Heart left ventricle (tissue), 16 donors: ENCODE data around the gene TSNAX. TPM values are rescaled to one million over a fixed set of nuclear protein-coding genes. Genes with fewer than 3 reads are reported as not detected.

Source experiments
- ATAC-seq, 4 donors: fragments of 200-7000 bp; cut with Tn5 transposase; one replicate each; pipeline ENCODE4 v1.9.1; 2020 to 2022; ENCODE audit warnings: moderate library complexity in 4 of 4, mild to moderate bottlenecking in 3 of 4, moderate number of reproducible peaks in 1 of 4
- DNase-seq, 5 donors: peaks; one replicate each; pipeline ENCODE4 v3.0.0-alpha.2; 2020
- H3K27ac ChIP-seq, 12 donors: fragments of 200-600 bp; sonication (generic) in 4 of 12; one replicate each; pipeline versions ENCODE4 v1.5.0 to v1.8.0; 2016 to 2022; ENCODE audit warnings: mild to moderate bottlenecking in 2 of 12
- H3K27me3 ChIP-seq, 9 donors: fragments of 200-600 bp; sonication (generic) in 2 of 9; one replicate each; pipeline versions ENCODE4 v1.5.1 to v1.8.0; 2016 to 2022; ENCODE audit warnings: mild to moderate bottlenecking in 3 of 9
- H3K36me3 ChIP-seq, 9 donors: fragments of 200-600 bp; sonication (generic) in 2 of 9; one replicate each; pipeline versions ENCODE4 v1.5.0 to v1.8.0; 2018 to 2022; ENCODE audit warnings: mild to moderate bottlenecking in 2 of 9
- H3K4me1 ChIP-seq, 12 donors: fragments of 200-600 bp; sonication (generic) in 4 of 12; one replicate each; pipeline versions ENCODE4 v1.5.0 to v1.8.0; 2016 to 2022; ENCODE audit warnings: mild to moderate bottlenecking in 3 of 12
- H3K4me3 ChIP-seq, 12 donors: fragments of 200-600 bp; sonication (generic) in 4 of 12; one replicate each; pipeline versions ENCODE4 v1.5.0 to v1.8.0; 2017 to 2022; ENCODE audit warnings: mild to moderate bottlenecking in 9 of 12, moderate library complexity in 4 of 12
- H3K9me3 ChIP-seq, 12 donors: fragments of 200-600 bp; sonication (generic) in 4 of 12; one replicate each; pipeline versions ENCODE4 v1.5.0 to v1.8.0; 2016 to 2022; ENCODE audit warnings: mild to moderate bottlenecking in 1 of 12
- POLR2A ChIP-seq, 2 donors: fragments of 450-650 bp; IDR thresholded peaks; one replicate each; pipeline ENCODE4 v1.6.1; 2017; ENCODE audit warnings: antibody characterized with exemption in 2 of 2, mild to moderate bottlenecking in 2 of 2, moderate library complexity in 2 of 2
- WGBS, 4 donors: extraction: QIAGEN DNeasy Blood & Tissue Kit in 2 of 4; methylation state at CpG; one replicate each; pipeline versions ENCODE4 v1.1.5 to v1.1.7; 2013 to 2018; 5-methylcytosine and 5-hydroxymethylcytosine counted together
- intact Hi-C, 10 donors: fragments of 100-400 bp; cut with DNase I; formaldehyde crosslinking; loops; one replicate each; pipeline versions ENCODE4 v1.11.1 to v1.14.2; 2022
- polyA plus RNA-seq, 2 donors: library from polyadenylated mRNA; stranded (reverse); fragments of 200-250 nt; gene quantifications; one replicate each; pipeline ENCODE4 v1.2.3, GENCODE V29; 2013
- total RNA-seq, 9 donors: library from RNA; depleted of rRNA in 2 of 9; stranded (reverse); fragments of >200 nt in 2 of 9; fragmentation: NEBNext Ultra II Directional in 3 of 9; extraction: Animal tissue kit (Norgen Biotek cat#: 25700) in 3 of 9; gene quantifications; one replicate each; pipeline versions ENCODE4 v1.1.0 to v1.2.4, GENCODE V29; 2016 to 2023
- TF ChIP-seq, protein P1 (sequence below), 12 donors: fragments of 200-600 bp; sonication (generic) in 4 of 12; IDR thresholded peaks; one replicate each; pipeline versions ENCODE4 v1.5.0 to v1.8.0; 2018 to 2022; ENCODE audit warnings: antibody characterized with exemption in 12 of 12, mild to moderate bottlenecking in 5 of 12
- donor health status: ischemic (EF 13 %, LVEDD 7.1; RV severe dilation, severe dysfunction).
- donor health status: healthy with polysubstance abuse.
- donor health status: DM: no; HTN: yes; CAD: no.
- donor health status: DM: no; HTN: no; CAD: no.
- donor health status: ischemic (EF 25% LVEDD 6.9; RV normal size, moderate dysfunction).
- donor health status: ischemic (EF 25% LVEDD 5.7; RV mildly dilated, moderate dysfunction).
- donor health status: healthy.
- donor health status: DM: yes; HTN: yes; CAD: no.
- donor health status: ischemic (EF 35%, LVEDD 5.7; RV mildly dilated, moderate dysfunction).
- donor health status: nonischemic (EF 11% LVEDD 7.7; RV severe dilation, severe dysfunction).
- donor health status: DM: yes; HTN: yes; CAD: no.
- donor health status: PGD.
- donor health status: ischemic (EF 29% LVEDD 5.4; RV normal size, mild dysfunction).
- donor health status: nonischemic (EF 23%, LVEDD 6.1; RV moderate dilation, normal function).

Gene TSNAX
- total and polyA plus RNA-seq, 11 donors = 9.7 to 43.5 (median 31.7) TPM

- ATAC-seq = no peak
- Histone ChIP-seq H3K36me3 (no peaks in the 10 kb centered on the region), H3K4me3 (no peak overlapping the region), H3K27me3 (no peaks in the 10 kb centered on the region), H3K27ac (no peak overlapping the region), H3K9me3 (peaks cover 0 to 4% (median 0%) of the 10 kb centered on the region in 12 donors), H3K4me1 (no peaks in the 10 kb centered on the region)
- DNase-seq = no peak
- WGBS, 4 donors = 87 to 93% (median 89%) methylated on average over 2 of the region's 2 CpGs
- TF ChIP-seq, protein P1, sequence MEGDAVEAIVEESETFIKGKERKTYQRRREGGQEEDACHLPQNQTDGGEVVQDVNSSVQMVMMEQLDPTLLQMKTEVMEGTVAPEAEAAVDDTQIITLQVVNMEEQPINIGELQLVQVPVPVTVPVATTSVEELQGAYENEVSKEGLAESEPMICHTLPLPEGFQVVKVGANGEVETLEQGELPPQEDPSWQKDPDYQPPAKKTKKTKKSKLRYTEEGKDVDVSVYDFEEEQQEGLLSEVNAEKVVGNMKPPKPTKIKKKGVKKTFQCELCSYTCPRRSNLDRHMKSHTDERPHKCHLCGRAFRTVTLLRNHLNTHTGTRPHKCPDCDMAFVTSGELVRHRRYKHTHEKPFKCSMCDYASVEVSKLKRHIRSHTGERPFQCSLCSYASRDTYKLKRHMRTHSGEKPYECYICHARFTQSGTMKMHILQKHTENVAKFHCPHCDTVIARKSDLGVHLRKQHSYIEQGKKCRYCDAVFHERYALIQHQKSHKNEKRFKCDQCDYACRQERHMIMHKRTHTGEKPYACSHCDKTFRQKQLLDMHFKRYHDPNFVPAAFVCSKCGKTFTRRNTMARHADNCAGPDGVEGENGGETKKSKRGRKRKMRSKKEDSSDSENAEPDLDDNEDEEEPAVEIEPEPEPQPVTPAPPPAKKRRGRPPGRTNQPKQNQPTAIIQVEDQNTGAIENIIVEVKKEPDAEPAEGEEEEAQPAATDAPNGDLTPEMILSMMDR (IDR thresholded peaks at IDR 0.05) = no peak
- no peak for TF ChIP-seq POLR2A (IDR thresholded peaks at IDR 0.05)
- intact Hi-C loops = loop anchor here in 1 of 10 donors (10.0 kb wide), 1 partner anchor 46 kb away; no protein-coding TSS in a partner anchor
These were observed 47.2 kb upstream of the TSNAX start for GRCh38 chr1:231481289-231481688.

GRCh38 chr1:231485029-231485784 is 43.3 kb upstream of the TSNAX start:
- intact Hi-C loops = loop anchor here in 1 of 10 donors (10.0 kb wide), 1 partner anchor 50 kb away; no protein-coding TSS in a partner anchor
- peaks cover 0 to under 1% (median 0%) of the 10 kb centered on the region in 12 donors for H3K9me3 ChIP-seq
- 71 to 80% (median 76%) methylated on average over 6 of the region's 6 CpGs for WGBS, 4 donors
- DNase-seq = no peak
- TF ChIP-seq, protein P1 (IDR thresholded peaks at IDR 0.05) = no peak
- no peak for TF ChIP-seq POLR2A (IDR thresholded peaks at IDR 0.05)
- no peak for ATAC-seq
- H3K36me3 ChIP-seq = no peaks in the 10 kb centered on the region
- no peak overlapping the region for H3K27ac ChIP-seq
- no peak overlapping the region for H3K4me3 ChIP-seq
- H3K4me1 ChIP-seq = no peaks in the 10 kb centered on the region
- no peaks in the 10 kb centered on the region for H3K27me3 ChIP-seq

GRCh38 chr1:231487019-231487418 is 41.5 kb upstream of the TSNAX start:
- Histone ChIP-seq H3K27me3 (no peaks in the 10 kb centered on the region), H3K9me3 (no peaks in the 10 kb centered on the region), H3K4me3 (no peak overlapping the region), H3K4me1 (no peaks in the 10 kb centered on the region), H3K36me3 (no peaks in the 10 kb centered on the region), H3K27ac (no peak overlapping the region)
- DNase-seq (no peak), ATAC-seq (no peak)
- 79 to 88% (median 84%) methylated on average over 1 of the region's 1 CpG for WGBS, 4 donors
- TF ChIP-seq, protein P1 (IDR thresholded peaks at IDR 0.05) = no peak
- TF ChIP-seq POLR2A (IDR thresholded peaks at IDR 0.05) = no peak
- intact Hi-C loops = loop anchor here in 1 of 10 donors (10.0 kb wide), 1 partner anchor 52 kb away; no protein-coding TSS in a partner anchor

DNA sequence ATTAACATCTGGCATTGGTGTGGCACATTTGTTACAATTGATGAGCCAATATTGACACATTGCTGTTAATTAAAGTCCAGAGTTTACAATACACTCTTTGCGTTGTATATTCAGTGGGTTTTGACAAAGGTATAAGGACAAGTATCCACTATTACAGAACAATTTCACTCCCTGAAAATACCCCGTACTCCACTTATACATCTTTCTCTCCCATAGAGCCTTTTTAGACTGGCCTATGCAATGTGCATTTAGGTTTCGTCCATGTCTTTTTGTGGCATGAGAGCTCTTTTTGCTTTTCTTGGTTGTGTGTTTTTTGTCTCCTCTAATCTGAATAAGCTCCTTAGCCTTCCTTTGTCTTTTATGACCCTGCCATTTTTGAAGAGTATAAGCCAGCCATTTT is 40.6 kb upstream of the TSNAX start:
- Histone ChIP-seq H3K9me3 (no peaks in the 10 kb centered on the region), H3K36me3 (no peaks in the 10 kb centered on the region), H3K4me1 (peaks cover 0 to under 1% (median 0%) of the 10 kb centered on the region in 12 donors), H3K27me3 (no peaks in the 10 kb centered on the region), H3K4me3 (no peak overlapping the region), H3K27ac (no peak overlapping the region)
- 97 to 99% (median 98%) methylated on average over 3 of the region's 3 CpGs for WGBS, 4 donors
- TF ChIP-seq POLR2A (IDR thresholded peaks at IDR 0.05) = no peak
- TF ChIP-seq, protein P1 (IDR thresholded peaks at IDR 0.05) = no peak
- intact Hi-C loops = loop anchor here in 1 of 10 donors (10.0 kb wide), 1 partner anchor 53 kb away; no protein-coding TSS in a partner anchor
- ATAC-seq (no peak), DNase-seq (no peak)
